Measurements from ENCODE around the gene ACSL3.
"Not testable (repeated sequence)": the region's sequence is repeated elsewhere in the genome, so short reads cannot be mapped to it uniquely, and the experiment has no call there.

The ACSL3 gene

DNA sequence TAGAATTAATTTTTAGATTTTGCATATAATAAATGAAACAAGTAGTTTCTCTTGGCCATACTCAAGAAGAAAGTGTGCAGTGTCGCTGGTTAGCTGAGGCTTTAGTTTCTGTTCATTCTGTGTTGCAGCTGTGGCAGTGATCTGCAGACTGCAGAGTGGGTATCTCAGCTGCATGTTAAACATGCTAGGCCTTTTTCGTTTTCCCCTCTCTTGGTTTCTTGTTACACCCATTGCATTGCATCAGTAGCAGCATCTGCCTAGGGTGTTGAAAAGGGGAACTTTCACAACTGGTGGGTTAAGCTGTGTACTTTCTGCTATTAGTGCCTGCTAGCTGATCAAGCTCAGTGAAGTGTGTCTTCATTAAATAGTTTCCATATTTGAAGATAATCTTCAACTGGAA is 51.3 kb downstream of the ACSL3 start:
- no peak for DNase-seq (ENCODE audit: low read depth in 2 of 2)

DNA sequence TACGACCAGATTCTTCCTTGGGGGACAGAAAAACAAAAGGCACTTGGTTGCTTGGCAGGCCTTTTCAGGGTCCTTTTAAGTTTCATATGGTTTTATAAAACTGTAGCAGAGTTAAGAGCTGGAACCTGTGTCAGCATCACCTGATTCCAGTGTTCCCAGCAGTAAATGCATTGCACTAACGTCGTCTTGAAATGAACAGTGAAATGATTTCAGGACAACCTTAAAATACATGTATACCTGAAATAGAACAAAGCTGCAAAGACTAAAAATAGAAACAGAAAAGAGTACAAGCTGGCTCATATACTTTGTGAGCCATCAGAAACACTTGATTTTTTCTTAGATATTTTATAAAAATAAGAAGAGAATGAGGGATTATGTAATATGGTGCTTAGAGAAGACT is 51.9 kb downstream of the ACSL3 start:
- no peak for DNase-seq (ENCODE audit: low read depth in 2 of 2)

DNA sequence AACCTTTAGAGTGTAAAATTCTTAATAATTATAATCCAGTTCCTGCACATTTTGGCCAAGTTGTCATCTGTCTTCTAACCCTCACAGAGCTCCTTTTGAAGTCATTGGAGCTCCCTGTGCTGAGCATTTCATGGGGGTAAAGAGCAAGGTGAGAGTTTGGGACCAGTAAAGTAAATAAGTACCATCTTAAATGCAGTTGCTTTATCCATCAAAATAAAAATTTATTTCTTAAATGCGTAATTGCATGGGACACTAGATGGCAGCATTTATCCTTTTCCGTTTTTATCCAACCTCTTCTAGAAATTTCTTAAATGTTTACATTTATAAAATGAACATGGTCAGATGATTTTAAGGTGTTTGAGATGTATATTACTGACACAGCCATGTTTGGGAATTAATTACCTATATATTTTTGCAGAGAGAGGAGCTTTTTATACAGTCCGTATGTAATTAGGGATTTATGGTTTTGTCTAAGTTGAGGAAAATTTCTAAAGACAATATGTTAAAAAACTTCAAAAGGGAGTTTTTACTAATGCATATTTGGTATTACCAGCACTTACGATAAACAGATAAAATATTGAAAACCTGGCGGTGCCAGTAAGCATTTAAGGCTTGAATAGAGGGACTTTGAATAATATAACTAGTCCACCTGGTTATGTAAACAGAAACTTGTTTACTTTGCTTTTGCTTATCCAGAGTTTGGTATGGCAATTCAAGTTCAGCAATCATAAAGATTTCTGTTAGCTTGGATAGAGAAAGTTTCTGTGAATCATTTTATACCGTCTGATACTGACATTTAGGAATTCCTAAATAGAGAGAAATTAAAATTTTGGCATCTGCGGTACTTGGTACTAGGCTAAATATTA is 54.5 kb downstream of the ACSL3 start:
- DNase-seq (ENCODE audit: low read depth in 2 of 2): no peak

DNA sequence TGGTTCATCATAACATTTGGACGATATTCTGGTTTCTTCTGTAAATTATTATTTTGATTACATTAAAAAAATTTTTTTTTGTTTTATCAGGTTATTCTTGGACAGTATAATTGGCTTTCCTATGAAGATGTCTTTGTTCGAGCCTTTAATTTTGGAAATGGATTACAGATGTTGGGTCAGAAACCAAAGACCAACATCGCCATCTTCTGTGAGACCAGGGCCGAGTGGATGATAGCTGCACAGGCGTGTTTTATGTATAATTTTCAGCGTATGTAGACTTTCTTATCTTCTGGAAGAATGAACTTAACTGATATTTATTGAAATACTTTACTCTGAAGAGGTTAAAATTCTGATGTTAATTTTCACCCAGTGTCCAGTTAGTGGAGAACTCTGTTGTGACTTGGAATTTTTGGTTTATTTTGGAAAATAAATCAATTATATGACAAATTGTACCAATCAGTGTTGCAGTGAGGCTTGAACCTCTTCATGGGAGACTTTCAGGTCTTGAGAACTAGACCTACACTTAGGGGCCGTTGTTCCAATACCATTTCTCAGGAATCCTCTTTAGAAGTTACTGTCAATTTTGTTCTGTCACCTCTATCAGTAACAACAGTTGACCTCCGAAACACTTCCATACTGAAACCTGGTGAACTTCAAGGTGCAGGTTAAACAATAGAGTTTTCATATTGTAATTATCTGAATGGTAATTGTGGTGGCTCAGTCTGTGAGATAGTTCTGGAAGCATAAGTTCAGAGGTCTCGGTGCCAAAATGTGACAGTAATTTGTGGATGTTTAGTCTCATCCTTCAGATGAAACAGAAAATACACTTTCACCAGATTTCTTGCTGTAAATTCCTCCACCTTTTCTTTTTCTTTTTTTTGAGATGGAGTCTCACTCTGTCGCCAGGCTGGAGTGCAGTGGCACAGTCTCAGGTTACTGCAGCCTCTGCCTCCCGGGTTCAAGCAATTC is 55.7 kb downstream of the ACSL3 start:
- no peak for DNase-seq (ENCODE audit: low read depth in 2 of 2)

DNA sequence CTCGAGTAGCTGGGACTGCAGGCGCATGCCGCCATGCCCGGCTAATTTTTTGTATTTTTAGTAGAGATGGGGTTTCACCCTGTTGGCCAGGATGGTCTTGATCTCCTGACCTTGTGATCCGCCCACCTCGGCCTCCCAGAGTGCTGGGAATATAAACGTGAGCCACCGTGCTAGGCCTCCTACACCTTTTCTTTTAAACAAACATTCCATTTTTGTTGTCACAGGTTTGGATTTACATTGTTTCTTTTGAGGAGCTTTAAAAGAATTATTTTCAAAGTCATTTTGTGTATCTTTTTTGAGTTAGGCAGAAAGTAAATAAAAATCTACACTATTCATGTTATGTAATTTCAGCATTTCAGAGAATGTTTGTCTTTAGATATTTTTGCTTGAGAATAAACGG is 56.4 kb downstream of the ACSL3 start:
- not testable (repeated sequence) for DNase-seq (ENCODE audit: low read depth in 2 of 2)

DNA sequence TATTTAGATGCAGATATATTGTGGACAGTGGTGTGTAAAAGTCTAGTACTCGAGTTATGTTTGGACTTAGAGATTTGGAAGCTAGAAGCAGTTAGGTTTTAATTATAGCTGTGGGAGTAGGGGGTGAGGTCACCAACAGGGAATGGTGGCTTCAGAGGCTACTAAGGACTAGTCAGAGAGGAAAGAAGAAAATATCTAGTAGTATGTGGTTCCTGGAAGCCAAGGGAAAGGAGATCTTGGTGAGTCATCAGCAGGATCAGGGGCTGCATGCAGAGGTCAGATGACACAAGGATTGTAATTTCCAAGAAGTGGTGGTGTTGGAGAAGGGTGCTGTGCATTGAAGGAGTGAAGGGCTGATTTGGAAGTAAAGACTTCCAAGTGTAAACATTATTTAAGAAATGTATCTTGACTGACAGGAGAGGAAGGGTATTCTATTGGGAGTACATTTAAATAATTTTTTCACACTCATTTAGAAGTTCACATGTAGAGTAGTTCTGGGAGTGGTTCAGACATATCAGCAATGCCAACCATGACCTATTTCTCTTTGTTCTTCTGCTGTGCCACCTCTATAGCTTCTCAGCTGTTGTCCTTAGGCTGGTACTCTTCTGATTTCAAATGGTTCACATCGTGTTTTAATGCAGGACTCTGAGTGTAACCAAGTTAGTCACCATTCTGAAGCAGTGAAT is 59.1 kb downstream of the ACSL3 start:
- no peak for DNase-seq (ENCODE audit: low read depth in 2 of 2)

DNA sequence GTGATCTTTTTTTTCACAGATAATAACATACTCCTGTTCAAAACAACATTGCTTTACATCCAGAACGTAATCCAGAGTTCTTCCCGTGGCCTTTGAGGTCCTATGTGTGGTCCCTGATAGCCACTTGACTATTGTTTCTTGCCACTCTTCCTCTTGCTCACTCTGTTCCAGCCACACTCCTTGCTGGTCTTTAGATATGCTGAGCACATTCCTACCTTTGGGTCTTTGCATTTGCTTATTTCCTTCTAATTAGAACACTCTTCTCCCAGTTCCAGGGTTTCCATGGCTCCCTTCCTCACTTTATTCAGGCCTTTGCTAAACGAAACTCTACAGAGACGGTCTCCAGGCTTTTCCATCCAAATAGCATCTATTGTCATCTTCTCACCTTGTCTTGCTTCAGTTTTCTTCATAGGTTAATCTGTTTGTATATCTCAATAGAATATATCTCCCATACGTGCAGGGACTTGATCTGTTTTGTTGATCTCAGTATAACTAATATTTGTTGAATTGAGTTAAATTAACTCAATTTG is 59.9 kb downstream of the ACSL3 start:
- no peak for DNase-seq (ENCODE audit: low read depth in 2 of 2)

DNA sequence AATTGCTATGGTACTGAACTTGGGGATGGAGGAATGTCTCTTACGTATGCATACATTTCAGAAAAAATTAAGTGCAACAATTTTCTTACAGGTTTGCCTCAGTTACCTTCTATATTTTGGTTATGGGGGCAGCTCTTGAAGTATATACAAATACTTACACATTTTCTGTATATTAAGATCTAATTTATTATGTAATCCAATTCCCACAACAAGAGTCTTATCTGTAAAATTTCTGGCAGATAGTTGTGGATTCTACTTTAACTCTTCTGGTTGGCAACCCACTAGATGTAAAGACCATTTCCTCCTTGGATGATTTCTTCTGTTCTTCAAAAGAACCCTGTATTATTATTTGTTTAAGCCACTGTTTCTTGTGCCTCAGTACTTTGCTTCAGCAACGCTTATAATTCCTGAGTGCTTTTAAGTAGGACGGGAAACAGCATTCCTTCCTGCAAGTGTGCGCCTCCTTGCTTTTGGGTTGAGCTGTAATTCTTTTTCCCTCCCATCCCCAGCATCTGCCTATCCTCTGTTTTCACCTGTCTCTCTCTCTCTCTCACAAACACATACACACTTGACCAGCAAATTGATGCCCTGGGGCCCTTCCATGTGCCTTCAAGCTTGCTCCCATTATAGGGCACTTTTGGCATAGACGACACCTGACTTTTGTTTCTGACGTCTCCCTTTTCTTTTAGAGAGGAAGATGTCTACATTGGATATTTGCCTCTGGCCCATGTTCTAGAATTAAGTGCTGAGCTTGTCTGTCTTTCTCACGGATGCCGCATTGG is 61.4 kb downstream of the ACSL3 start:
- DNase-seq (ENCODE audit: low read depth in 2 of 2): no peak

DNA sequence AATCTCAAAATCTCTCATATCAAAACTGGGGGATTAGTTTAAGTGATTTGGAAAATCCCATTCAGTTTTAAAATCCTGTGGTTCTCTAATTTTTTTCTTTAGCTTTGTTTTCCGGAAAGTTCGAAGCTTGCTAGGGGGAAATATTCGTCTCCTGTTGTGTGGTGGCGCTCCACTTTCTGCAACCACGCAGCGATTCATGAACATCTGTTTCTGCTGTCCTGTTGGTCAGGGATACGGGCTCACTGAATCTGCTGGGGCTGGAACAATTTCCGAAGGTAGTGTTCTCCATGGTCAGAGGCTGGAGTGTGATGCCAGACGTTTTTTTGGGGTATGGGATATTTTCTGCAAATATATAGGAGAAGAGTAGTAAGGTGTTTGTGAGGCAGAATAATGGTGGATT is 66.1 kb downstream of the ACSL3 start:
- DNase-seq (ENCODE audit: low read depth in 2 of 2): no peak

DNA sequence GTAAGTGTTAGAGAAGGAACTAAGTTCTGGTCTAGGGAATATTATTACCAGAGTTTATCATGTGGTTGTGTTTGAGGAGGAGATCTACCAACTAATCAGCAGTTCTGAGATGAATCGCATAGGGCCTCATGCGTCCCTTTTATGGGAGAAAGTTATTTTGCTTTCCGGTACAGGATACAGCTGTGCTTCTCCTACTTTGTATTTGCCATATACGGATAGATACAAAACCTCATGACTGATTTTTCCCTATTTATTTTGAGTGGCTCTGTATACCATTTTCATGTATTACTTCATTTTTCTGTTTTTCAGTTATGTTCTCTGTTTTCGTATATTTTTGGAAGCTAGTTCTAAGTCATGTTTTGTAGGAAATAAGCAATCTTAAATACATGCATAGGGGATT is 66.8 kb downstream of the ACSL3 start:
- DNase-seq (ENCODE audit: low read depth in 2 of 2): no peak

DNA sequence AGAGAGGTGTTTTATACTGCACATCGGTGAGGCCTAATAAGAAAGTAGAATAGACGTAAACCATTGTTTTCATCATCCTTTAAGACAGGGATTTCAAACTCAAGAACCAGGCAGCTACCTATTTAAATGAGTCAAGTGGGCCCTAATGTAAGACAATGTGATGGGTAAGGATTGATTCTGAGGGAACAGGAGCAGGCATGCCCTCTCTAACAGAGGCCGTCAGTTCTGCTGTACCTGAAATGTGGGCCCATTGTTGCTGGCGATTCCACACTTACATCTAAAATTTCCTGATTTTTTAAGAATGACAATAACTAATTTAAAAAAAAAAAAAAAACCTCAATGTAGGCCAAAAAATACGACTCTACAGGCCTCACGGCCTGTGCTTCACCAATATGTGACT is 67.5 kb downstream of the ACSL3 start:
- no peak for DNase-seq (ENCODE audit: low read depth in 2 of 2)

DNA sequence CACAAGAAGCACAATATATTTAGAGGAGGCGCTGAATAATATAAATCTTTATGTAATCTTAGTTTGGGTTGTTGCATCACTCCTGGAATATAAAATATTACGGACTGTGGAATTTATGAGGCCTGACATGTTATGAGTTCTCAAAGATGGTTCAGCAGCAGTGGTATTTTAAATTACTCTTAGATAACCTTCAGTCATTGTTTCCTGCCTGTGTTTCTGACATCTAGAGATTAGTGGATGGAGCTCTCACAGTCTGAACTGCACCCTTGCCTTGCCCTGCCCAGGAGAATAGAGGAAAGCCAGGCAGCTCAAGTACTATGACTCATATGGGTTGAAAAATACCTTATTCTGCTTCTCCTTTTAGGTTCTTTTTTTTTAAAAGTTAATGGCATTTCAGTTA is 70.0 kb downstream of the ACSL3 start:
- no peak for DNase-seq (ENCODE audit: low read depth in 2 of 2)

DNA sequence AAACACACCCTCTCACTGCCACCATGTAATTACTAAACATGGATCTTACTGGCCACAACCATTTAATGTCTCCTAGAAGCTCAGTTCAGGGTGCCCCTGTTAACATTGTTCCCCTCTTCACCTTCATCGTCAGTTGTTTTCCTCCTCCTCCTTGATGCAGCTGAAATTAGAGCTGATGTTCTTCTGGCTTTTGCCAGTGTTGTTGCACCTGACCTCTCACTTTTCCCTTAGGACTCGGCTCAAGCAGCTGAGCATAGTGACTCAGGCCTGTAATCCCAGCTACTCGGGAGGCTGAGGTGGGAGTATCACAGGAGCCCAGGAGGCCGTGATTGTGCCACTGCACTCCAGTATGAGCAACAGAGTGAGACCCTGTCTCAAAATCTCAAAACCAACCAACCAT is 70.8 kb downstream of the ACSL3 start:
- no peak for DNase-seq (ENCODE audit: low read depth in 2 of 2)

DNA sequence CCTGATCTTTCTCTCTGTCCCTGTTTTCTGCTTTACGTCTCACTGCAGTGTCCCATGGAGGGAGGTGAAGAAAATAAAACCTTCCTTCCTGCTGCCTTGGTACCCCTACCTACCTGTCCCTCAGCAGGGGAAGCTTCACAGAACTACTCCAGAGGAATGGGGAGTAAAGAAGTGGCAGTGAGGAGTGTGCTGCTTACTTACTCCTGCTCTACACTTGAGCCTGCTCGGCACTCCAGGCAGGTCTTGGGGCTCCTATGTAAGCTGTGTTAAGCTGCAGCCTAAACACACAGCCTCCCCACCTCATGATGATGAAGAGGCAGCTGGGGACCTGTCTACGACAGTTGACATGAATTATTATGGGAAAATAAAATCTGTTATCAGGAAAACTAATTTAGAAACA is 72.6 kb downstream of the ACSL3 start:
- no peak for DNase-seq (ENCODE audit: low read depth in 2 of 2)

DNA sequence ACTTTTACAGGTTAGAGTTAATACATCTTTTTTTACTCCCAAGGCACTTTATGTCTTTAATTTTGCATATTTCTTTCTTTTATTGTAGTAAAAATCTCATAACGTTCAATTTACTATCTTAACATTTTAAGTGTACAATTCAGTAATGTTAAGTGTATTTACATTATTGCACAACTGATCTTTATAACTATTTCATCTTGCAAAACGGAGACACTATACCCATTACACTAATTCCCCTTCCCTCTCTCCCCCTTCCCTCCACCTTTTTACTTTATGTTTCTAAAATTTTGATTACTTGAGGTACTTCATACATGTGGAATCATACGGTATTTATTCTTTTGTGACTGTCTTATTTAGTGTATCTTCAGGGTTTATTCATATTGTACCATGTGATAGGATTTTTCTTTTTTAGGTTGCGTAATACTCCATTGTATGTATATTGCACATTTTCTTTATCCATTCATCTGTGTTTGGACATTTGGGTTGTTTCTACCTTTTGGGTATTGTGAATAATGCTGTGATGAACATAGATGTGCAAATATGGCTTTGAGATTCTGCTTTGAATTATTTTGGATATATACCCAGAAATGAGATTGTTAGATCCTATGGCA is 75.0 kb downstream of the ACSL3 start:
- no peak for DNase-seq (ENCODE audit: low read depth in 2 of 2)

DNA sequence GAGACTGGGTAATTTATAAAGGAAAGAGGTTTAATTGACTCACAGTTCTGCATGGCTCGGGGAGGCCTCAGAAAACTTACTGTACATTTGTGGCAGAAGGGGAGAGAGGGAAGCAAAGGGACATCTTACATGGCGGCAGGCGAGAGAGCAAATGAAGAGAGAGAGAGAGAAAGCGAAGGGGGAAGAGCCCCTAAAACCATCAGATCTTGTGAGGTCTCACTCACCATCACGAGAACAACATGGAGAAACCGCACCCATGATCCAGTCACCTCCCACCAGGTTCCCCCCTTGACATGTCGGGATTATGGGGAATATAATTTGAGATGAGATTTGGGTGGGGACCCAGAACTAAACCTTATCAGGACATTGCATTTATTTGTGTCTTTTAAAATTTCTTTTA is 75.9 kb downstream of the ACSL3 start:
- DNase-seq (ENCODE audit: low read depth in 2 of 2): no peak

DNA sequence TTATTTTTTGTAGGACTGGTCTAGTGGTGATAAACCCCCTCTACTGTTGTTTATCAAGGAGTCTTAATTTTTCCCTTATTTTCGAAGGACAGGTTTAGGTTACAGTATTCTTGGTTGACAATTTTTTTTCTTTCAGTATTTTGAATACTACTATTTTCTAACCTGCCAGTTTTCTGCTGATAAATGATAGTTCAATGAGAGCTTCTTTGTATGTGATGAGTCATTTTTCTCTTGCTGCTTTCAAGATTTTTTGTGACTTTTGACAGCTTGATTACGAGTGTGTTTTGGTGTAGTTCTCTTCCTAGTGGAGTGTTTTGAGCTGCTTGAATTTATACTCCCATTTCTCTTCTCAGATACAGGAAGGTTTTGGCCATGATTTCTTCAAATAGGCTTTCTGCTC is 77.5 kb downstream of the ACSL3 start:
- no peak for DNase-seq (ENCODE audit: low read depth in 2 of 2)

DNA sequence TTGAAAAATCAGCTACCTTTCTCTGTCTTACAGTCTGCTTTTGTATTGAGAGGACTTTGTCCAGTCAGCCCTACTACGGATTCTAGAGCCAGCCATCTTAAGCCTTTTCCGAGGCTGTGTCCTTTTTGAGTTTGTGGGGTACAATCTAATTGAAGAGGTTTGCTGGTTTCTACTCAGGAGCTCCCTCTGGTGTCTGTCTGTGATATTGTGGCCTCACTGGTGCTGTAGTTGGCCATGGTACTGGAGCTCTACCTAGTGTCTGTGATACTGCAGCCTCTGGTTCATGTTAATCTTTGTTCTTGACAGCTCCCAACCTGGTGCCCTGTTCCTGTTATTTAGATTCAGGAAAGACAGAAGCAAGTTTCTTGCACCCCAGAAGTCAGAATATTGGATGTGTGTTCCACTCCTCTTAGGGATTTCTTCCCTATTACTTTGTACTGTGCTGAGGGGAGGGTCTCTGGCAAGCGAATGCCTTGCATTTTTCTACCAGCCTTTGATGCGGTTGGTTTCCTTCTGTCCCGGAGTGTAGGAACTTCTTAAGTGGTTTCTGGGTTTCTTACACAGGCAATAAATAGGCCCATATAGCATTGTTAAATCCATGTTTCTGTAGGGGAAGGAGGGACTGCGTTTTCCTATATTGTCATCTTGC is 78.5 kb downstream of the ACSL3 start:
- peak; percentile 3 to 10 for DNase-seq (ENCODE audit: low read depth in 2 of 2)

DNA sequence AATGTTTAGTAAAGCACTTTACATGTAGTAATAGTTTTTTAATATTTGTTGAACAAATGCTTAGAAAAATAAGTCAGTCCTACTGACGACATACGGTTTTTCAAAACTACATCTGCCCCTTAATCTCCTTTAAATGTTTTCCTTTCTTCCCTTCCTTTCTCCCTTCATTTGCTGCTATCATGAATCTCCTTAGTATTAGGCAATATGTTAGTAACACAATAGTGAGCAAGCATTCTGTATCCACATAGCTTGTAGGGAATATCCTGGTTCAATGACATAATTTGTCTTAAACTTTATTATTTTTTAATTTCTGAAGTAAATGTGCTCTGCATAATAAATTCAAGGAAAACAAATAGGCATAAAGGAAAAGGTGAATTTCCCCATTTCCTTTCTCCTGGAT is 79.1 kb downstream of the ACSL3 start:
- DNase-seq (ENCODE audit: low read depth in 2 of 2): no peak

DNA sequence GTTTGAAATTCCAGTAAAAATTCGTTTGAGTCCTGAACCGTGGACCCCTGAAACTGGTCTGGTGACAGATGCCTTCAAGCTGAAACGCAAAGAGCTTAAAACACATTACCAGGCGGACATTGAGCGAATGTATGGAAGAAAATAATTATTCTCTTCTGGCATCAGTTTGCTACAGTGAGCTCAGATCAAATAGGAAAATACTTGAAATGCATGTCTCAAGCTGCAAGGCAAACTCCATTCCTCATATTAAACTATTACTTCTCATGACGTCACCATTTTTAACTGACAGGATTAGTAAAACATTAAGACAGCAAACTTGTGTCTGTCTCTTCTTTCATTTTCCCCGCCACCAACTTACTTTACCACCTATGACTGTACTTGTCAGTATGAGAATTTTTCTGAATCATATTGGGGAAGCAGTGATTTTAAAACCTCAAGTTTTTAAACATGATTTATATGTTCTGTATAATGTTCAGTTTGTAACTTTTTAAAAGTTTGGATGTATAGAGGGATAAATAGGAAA is 80.7 kb downstream of the ACSL3 start:
- DNase-seq (ENCODE audit: low read depth in 2 of 2): no peak
